Vagina (tissue), 2 donors: ENCODE measurements around the gene NHSL2. TPM values are rescaled to one million over a fixed set of nuclear protein-coding genes. Genes with fewer than 3 reads are reported as not detected.

Experiments used
- DNase-seq, 2 donors: peaks; one replicate each; pipeline ENCODE4 v3.0.0-alpha.2; 2017; ENCODE audit errors: extremely low spot score in 2 of 2
- H3K27ac ChIP-seq: fragments of 200-600 bp; sonication (generic); one replicate; pipeline ENCODE4 v1.5.1; 2019
- H3K27me3 ChIP-seq: fragments of 200-600 bp; sonication (generic); one replicate; pipeline ENCODE4 v1.5.1; 2019
- H3K36me3 ChIP-seq, 2 donors: fragments of 200-600 bp; sonication (generic); one replicate each; pipeline ENCODE4 v1.5.1; 2017 to 2019
- H3K4me1 ChIP-seq: fragments of 200-600 bp; sonication (generic); one replicate; pipeline ENCODE4 v1.5.1; 2019
- H3K4me3 ChIP-seq, 2 donors: fragments of 200-600 bp; sonication (generic); 1 replicate in 1 of 2; 2 replicates in 1 of 2; pipeline ENCODE4 v1.5.1; 2016 to 2019
- H3K9me3 ChIP-seq: fragments of 200-600 bp; sonication (generic); one replicate; pipeline ENCODE4 v1.5.1; 2019
- CTCF ChIP-seq, 3 experiments: fragments of 450-650 bp in 2 of 3; fragments of 200-600 bp in 1 of 3; sonication (generic) in 1 of 3; IDR thresholded peaks; one replicate each; pipeline ENCODE4 v1.5.1; 2017 to 2019; ENCODE audit warnings: antibody characterized with exemption in 3 of 3, mild to moderate bottlenecking in 2 of 3, moderate library complexity in 2 of 3
- POLR2A ChIP-seq, 2 donors: fragments of 450-650 bp; IDR thresholded peaks; one replicate each; pipeline ENCODE4 v1.6.1; 2017; ENCODE audit warnings: antibody characterized with exemption in 2 of 2, mild to moderate bottlenecking in 2 of 2, moderate library complexity in 2 of 2
- POLR2AphosphoS5 ChIP-seq, 2 donors: sonication (generic); formaldehyde crosslinking; IDR thresholded peaks; one replicate each; pipeline ENCODE4 v1.9.0; 2017; ENCODE audit warnings: antibody characterized with exemption in 2 of 2, mild to moderate bottlenecking in 2 of 2, low read depth in 1 of 2; ENCODE audit not compliant: insufficient read depth in 1 of 2
- intact Hi-C: fragments of 100-400 bp; cut with DNase I; formaldehyde crosslinking; loops from one replicate; pipeline ENCODE4 v1.15.1; 2023
- total RNA-seq: library from RNA; depleted of rRNA; stranded (reverse); fragments of >200 nt; gene quantifications from one replicate; pipeline ENCODE4 v1.2.3, GENCODE V29; 2016

The NHSL2 gene
- total RNA-seq, 1 donor from 2014 or later, result 12.3 TPM

- H3K4me1 ChIP-seq, result no peaks in the 10 kb centered on the region
- H3K27ac ChIP-seq, result no peak overlapping the region
- no peaks in the 10 kb centered on the region for H3K9me3 ChIP-seq
- peak overlapping the region in 1 of 2 donors; percentile 41 for H3K4me3 ChIP-seq
- H3K36me3 ChIP-seq, result no peaks in the 10 kb centered on the region
- DNase-seq, result no peak
- H3K27me3 ChIP-seq, result no peaks in the 10 kb centered on the region
- intact Hi-C loops, result no loop called here
- TF ChIP-seq CTCF (IDR thresholded peaks at IDR 0.05), result no peak
Measured at GRCh38 chrX:71909956-71910355, 689 bp upstream of the NHSL2 start.

- intact Hi-C loops, result no loop called here
- H3K27me3 ChIP-seq, result no peaks in the 10 kb centered on the region
Measured at GRCh38 chrX:71910986-71911730, 513 bp downstream of the NHSL2 start.

GRCh38 chrX:71911731-71912050 lies 1.0 kb downstream of the NHSL2 start:
- TF ChIP-seq CTCF (IDR thresholded peaks at IDR 0.05) (no peak), POLR2AphosphoS5 (IDR thresholded peaks at IDR 0.05; ENCODE audit: insufficient read depth in 1 of 2, low read depth in 1 of 2) (no peak), POLR2A (IDR thresholded peaks at IDR 0.05) (no peak)
- Histone ChIP-seq H3K36me3 (no peaks in the 10 kb centered on the region), H3K27me3 (no peaks in the 10 kb centered on the region), H3K4me3 (peak overlapping the region; percentile 41 to 52), H3K27ac (peak overlapping the region; percentile 57), H3K9me3 (no peaks in the 10 kb centered on the region), H3K4me1 (no peaks in the 10 kb centered on the region)
- DNase-seq, result no peak
- intact Hi-C loops, result no loop called here

More at GRCh38 chrX:71910986-71911730, 513 bp downstream of the NHSL2 start:
- no peak for DNase-seq
- Histone ChIP-seq H3K4me1 (no peaks in the 10 kb centered on the region), H3K27ac (peak overlapping the region; percentile 57), H3K9me3 (no peaks in the 10 kb centered on the region), H3K36me3 (no peaks in the 10 kb centered on the region), H3K4me3 (peak overlapping the region; percentile 41 to 52)
- no peak for TF ChIP-seq POLR2AphosphoS5 (IDR thresholded peaks at IDR 0.05; ENCODE audit: insufficient read depth in 1 of 2, low read depth in 1 of 2)
- TF ChIP-seq POLR2A (IDR thresholded peaks at IDR 0.05), result no peak
- peak in 1 of 3 experiments; percentile 10 for TF ChIP-seq CTCF (IDR thresholded peaks at IDR 0.05)

- peak overlapping the region in 1 of 2 donors; percentile 41 for H3K4me3 ChIP-seq
Measured at GRCh38 chrX:71912156-71912555, 1.5 kb downstream of the NHSL2 start.

More at GRCh38 chrX:71912156-71912555, 1.5 kb downstream of the NHSL2 start:
- no peaks in the 10 kb centered on the region for H3K4me1 ChIP-seq
- no peak overlapping the region for H3K27ac ChIP-seq
- DNase-seq, result no peak
- intact Hi-C loops, result no loop called here
- H3K36me3 ChIP-seq, result no peaks in the 10 kb centered on the region
- H3K27me3 ChIP-seq, result no peaks in the 10 kb centered on the region
- H3K9me3 ChIP-seq, result no peaks in the 10 kb centered on the region
- TF ChIP-seq POLR2AphosphoS5 (IDR thresholded peaks at IDR 0.05; ENCODE audit: insufficient read depth in 1 of 2, low read depth in 1 of 2), result no peak
- no peak for TF ChIP-seq CTCF (IDR thresholded peaks at IDR 0.05)
- no peak for TF ChIP-seq POLR2A (IDR thresholded peaks at IDR 0.05)
